ENCODE measurements around the gene PROM1.

- no peak for TF ChIP-seq CTCF (IDR thresholded peaks at IDR 0.05; ENCODE audit: low read length)
- no peak for TF ChIP-seq EZH2phosphoT487 (IDR thresholded peaks at IDR 0.05; ENCODE audit: low read length)
Observed at GRCh38 chr4:16104520-16104919, 20.7 kb upstream of the PROM1 start.
